OCI-M2 (cell line): ENCODE measurements around the gene KIF6.

ENCODE experiments used
- DNase-seq: peaks from one replicate; lab custom pipeline; 2025; ENCODE audit not compliant: unreplicated experiment; lab: John Stamatoyannopoulos, UW

KIF6 gene

GRCh38 chr6:39424831-39425230 is 300.4 kb downstream of the KIF6 start:
- no peak for DNase-seq

GRCh38 chr6:39422238-39422637 is 303.0 kb downstream of the KIF6 start:
- no peak for DNase-seq

GRCh38 chr6:39421383-39422225 is 303.6 kb downstream of the KIF6 start:
- no peak for DNase-seq

GRCh38 chr6:39420300-39421265 is 304.6 kb downstream of the KIF6 start:
- DNase-seq, result no peak

GRCh38 chr6:39419607-39420006 is 305.6 kb downstream of the KIF6 start:
- no peak for DNase-seq

- DNase-seq, result no peak
Measured at GRCh38 chr6:39417440-39417839, 307.8 kb downstream of the KIF6 start.

- no peak for DNase-seq
Measured at GRCh38 chr6:39416728-39417127, 308.5 kb downstream of the KIF6 start.

GRCh38 chr6:39416026-39416425 is 309.2 kb downstream of the KIF6 start:
- no peak for DNase-seq

- no peak for DNase-seq
Measured at GRCh38 chr6:39415482-39415881, 309.7 kb downstream of the KIF6 start.

GRCh38 chr6:39411465-39411864 is 313.7 kb downstream of the KIF6 start:
- no peak for DNase-seq

- no peak for DNase-seq
Measured at GRCh38 chr6:39411001-39411400, 314.2 kb downstream of the KIF6 start.

- no peak for DNase-seq
Measured at GRCh38 chr6:39409889-39410288, 315.3 kb downstream of the KIF6 start.

GRCh38 chr6:39407446-39407993 is 317.7 kb downstream of the KIF6 start:
- DNase-seq, result no peak

- no peak for DNase-seq
Measured at GRCh38 chr6:39404312-39404711, 320.9 kb downstream of the KIF6 start.

- no peak for DNase-seq
Measured at GRCh38 chr6:39403304-39403703, 321.9 kb downstream of the KIF6 start.

GRCh38 chr6:39402239-39402751 is 322.9 kb downstream of the KIF6 start:
- DNase-seq, result no peak

- no peak for DNase-seq
Measured at GRCh38 chr6:39401376-39401775, 323.8 kb downstream of the KIF6 start.

GRCh38 chr6:39400026-39400425 is 325.2 kb downstream of the KIF6 start:
- DNase-seq, result no peak

- DNase-seq, result no peak
Measured at GRCh38 chr6:39396854-39397253, 328.4 kb downstream of the KIF6 start.

- no peak for DNase-seq
Measured at GRCh38 chr6:39393075-39393474, 332.1 kb downstream of the KIF6 start.

GRCh38 chr6:39391182-39391581 is 334.0 kb downstream of the KIF6 start:
- DNase-seq, result no peak

- no peak for DNase-seq
Measured at GRCh38 chr6:39389484-39389767, 335.8 kb downstream of the KIF6 start.
